GM18505 (cell line): ENCODE data around the gene RPL6.
"Not testable (repeated sequence)": the region's sequence is repeated elsewhere in the genome, so short reads cannot be mapped to it uniquely, and the experiment has no call there.

Source experiments
- ATAC-seq: cut with Tn5 transposase; IDR thresholded peaks from one replicate; pipeline ENCODE4 v1.9.1; 2021; ENCODE audit not compliant: unreplicated experiment
- POLR2A ChIP-seq: IDR thresholded peaks from 4 replicates; pipeline ENCODE4 v1.6.1; 2011; ENCODE audit warnings: borderline replicate concordance; ENCODE audit not compliant: insufficient read depth, insufficient read length; ENCODE audit errors: extremely low read depth

Gene RPL6

GRCh38 chr12:112413855-112414625 is 4.6 kb upstream of the RPL6 start:
- no peak for ATAC-seq
- no peak for TF ChIP-seq POLR2A

- no peak for TF ChIP-seq POLR2A
- no peak for ATAC-seq
Measured at GRCh38 chr12:112409906-112410244, 470 bp upstream of the RPL6 start.

GRCh38 chr12:112408621-112409020 is 784 bp downstream of the RPL6 start:
- peak; percentile 3 for ATAC-seq
- no peak for TF ChIP-seq POLR2A

- ATAC-seq = not testable (repeated sequence)
Measured at GRCh38 chr12:112407683-112408082, 1.7 kb downstream of the RPL6 start.

GRCh38 chr12:112406519-112407488 is 2.6 kb downstream of the RPL6 start:
- peak; percentile 39 for TF ChIP-seq POLR2A
- no peak for ATAC-seq

GRCh38 chr12:112401903-112402498 is 7.4 kb downstream of the RPL6 start:
- no peak for TF ChIP-seq POLR2A
- ATAC-seq = no peak

GRCh38 chr12:112401054-112401453 is 8.4 kb downstream of the RPL6 start:
- no peak for TF ChIP-seq POLR2A
- ATAC-seq = no peak

GRCh38 chr12:112393328-112393727 is 16.1 kb downstream of the RPL6 start:
- TF ChIP-seq POLR2A = no peak
- ATAC-seq = no peak

- not testable (repeated sequence) for ATAC-seq
Measured at GRCh38 chr12:112389922-112390654, 19.3 kb downstream of the RPL6 start.

GRCh38 chr12:112389228-112389627 is 20.2 kb downstream of the RPL6 start:
- TF ChIP-seq POLR2A = no peak
- no peak for ATAC-seq

- ATAC-seq = no peak
- no peak for TF ChIP-seq POLR2A
Measured at GRCh38 chr12:112386726-112387125, 22.7 kb downstream of the RPL6 start.

- no peak for ATAC-seq
Measured at GRCh38 chr12:112382866-112383265, 26.5 kb downstream of the RPL6 start.

More at GRCh38 chr12:112382866-112383265, 26.5 kb downstream of the RPL6 start:
- no peak for TF ChIP-seq POLR2A
